Ishikawa (cell line): ENCODE data around the gene MYL12B.

Source experiments
- CEBPB ChIP-seq: IDR thresholded peaks from 2 replicates; pipeline ENCODE4 v1.6.1; 2012
- CREB1 ChIP-seq: IDR thresholded peaks from 2 replicates; pipeline ENCODE4 v1.6.1; 2012; ENCODE audit warnings: low read depth
- EGR1 ChIP-seq: IDR thresholded peaks from 2 replicates; pipeline ENCODE4 v1.6.1; 2012
- EP300 ChIP-seq: IDR thresholded peaks from 2 replicates; pipeline ENCODE4 v1.6.1; 2012; ENCODE audit warnings: borderline replicate concordance
- FOXM1 ChIP-seq: IDR thresholded peaks from 2 replicates; pipeline ENCODE4 v1.6.1; 2012; ENCODE audit warnings: low read depth, borderline replicate concordance
- MAX ChIP-seq: IDR thresholded peaks from 2 replicates; pipeline ENCODE4 v1.6.1; 2012
- NFIC ChIP-seq: IDR thresholded peaks from 2 replicates; pipeline ENCODE4 v1.6.1; 2012
- RAD21 ChIP-seq: IDR thresholded peaks from 2 replicates; pipeline ENCODE4 v1.6.1; 2012; ENCODE audit warnings: low read depth
- TAF1 ChIP-seq: IDR thresholded peaks from 2 replicates; pipeline ENCODE4 v1.6.1; 2012; ENCODE audit warnings: low read depth, mild to moderate bottlenecking
- TCF12 ChIP-seq: IDR thresholded peaks from 2 replicates; pipeline ENCODE4 v1.6.1; 2012; ENCODE audit warnings: low read depth
- TEAD4 ChIP-seq: IDR thresholded peaks from 2 replicates; pipeline ENCODE4 v1.6.1; 2012
- USF1 ChIP-seq: IDR thresholded peaks from 2 replicates; pipeline ENCODE4 v1.6.1; 2012
- YY1 ChIP-seq: IDR thresholded peaks from 2 replicates; pipeline ENCODE4 v1.6.1; 2012; ENCODE audit warnings: low read depth
- ZBTB7A ChIP-seq: IDR thresholded peaks from 2 replicates; pipeline ENCODE4 v1.6.1; 2012; ENCODE audit warnings: low read depth
- TF ChIP-seq, protein P1 (sequence below): IDR thresholded peaks from 2 replicates; pipeline ENCODE4 v1.6.1; 2012; ENCODE audit warnings: low read depth, mild to moderate bottlenecking

MYL12B gene

DNA sequence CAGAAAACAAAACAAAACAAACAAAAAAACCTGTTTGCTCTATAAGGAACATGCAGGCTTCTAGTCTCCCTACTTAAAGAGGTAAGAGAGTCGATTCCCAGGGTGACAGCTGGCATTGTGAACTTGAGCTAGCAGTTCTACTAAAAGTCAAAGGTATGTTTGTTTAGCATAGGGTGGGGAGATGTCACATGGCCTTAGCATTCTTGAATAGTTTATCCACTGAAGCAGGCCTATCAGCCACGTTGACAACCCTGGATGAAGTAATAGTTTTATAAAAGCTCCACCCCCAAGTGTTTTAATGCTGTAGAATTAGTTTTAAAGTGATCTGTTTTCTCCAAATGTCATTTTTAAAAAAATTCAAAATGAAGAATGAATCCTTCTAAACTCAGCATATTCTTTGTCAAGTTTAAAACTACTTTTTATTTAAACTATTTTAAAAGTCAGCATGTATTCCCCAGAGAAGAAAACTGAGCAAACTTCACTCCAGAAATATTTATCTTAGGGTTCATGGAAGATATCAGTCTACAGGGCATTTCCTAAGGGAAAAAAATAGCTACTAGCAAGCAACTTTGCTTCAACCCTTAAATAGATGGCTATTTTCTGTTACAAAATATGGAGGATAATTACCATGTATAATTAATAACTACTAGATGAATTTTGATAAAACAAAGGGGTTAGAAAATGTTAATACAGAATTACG lies 43.8 kb upstream of the MYL12B start:
- TF ChIP-seq USF1 (peak; percentile 83), TEAD4 (no peak), CEBPB (no peak), EGR1 (no peak), FOXM1 (no peak), EP300 (no peak), TCF12 (no peak), MAX (peak; percentile 61)
- TF ChIP-seq, protein P1, sequence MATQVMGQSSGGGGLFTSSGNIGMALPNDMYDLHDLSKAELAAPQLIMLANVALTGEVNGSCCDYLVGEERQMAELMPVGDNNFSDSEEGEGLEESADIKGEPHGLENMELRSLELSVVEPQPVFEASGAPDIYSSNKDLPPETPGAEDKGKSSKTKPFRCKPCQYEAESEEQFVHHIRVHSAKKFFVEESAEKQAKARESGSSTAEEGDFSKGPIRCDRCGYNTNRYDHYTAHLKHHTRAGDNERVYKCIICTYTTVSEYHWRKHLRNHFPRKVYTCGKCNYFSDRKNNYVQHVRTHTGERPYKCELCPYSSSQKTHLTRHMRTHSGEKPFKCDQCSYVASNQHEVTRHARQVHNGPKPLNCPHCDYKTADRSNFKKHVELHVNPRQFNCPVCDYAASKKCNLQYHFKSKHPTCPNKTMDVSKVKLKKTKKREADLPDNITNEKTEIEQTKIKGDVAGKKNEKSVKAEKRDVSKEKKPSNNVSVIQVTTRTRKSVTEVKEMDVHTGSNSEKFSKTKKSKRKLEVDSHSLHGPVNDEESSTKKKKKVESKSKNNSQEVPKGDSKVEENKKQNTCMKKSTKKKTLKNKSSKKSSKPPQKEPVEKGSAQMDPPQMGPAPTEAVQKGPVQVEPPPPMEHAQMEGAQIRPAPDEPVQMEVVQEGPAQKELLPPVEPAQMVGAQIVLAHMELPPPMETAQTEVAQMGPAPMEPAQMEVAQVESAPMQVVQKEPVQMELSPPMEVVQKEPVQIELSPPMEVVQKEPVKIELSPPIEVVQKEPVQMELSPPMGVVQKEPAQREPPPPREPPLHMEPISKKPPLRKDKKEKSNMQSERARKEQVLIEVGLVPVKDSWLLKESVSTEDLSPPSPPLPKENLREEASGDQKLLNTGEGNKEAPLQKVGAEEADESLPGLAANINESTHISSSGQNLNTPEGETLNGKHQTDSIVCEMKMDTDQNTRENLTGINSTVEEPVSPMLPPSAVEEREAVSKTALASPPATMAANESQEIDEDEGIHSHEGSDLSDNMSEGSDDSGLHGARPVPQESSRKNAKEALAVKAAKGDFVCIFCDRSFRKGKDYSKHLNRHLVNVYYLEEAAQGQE, result no peak

DNA sequence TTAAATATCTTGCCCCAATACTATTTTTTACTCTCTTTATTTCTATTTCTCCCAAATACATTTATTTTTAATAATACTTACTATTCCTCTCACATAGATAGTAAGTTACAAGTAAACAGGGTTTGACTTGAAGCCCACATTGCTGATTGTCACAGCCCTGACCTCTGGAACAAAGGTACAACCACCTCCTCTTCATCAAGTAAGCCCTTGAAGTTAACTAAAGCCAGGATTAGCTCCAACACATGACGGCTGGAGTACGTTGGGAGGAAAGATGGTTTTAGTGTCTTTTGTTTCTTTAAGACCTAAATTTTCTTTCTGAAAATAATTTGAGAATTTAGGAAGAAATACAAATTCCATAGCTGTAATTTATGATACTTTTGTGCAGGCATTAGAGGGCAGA lies 43.1 kb upstream of the MYL12B start:
- TF ChIP-seq, protein P1, result no peak
- TF ChIP-seq RAD21, result no peak
- no peak for TF ChIP-seq USF1
- TF ChIP-seq MAX, result no peak
- TF ChIP-seq EGR1, result no peak
- no peak for TF ChIP-seq TCF12
- TF ChIP-seq CREB1, result no peak
- no peak for TF ChIP-seq ZBTB7A
- no peak for TF ChIP-seq CEBPB
- no peak for TF ChIP-seq YY1
- no peak for TF ChIP-seq TAF1
- TF ChIP-seq TEAD4, result no peak
- no peak for TF ChIP-seq FOXM1
- TF ChIP-seq NFIC, result no peak

DNA sequence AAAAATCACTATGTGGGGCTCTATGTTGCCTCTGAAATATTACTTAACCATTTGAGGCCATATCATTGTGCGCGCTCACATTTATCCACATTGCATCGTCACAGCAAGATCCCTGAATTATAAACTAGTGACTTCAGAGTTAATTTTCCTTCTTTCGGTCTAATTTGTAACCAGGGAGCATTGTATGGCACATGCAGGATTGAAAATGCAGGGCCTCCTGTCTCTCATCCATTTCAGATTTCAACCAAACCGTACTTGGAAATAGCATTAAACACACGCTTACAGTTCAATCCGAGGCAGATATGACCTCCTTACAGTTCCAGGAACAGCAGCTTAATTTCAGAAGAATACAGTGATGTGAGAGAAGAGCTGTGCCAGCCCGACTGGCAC lies 42.7 kb upstream of the MYL12B start:
- TF ChIP-seq EP300 (no peak), CREB1 (no peak), TEAD4 (no peak), FOXM1 (no peak), ZBTB7A (no peak), RAD21 (no peak), USF1 (no peak), EGR1 (no peak), TAF1 (no peak), YY1 (no peak), CEBPB (no peak), MAX (no peak), TCF12 (no peak), NFIC (no peak)
- TF ChIP-seq, protein P1, result no peak
